K562 (cell line): Measurements from ENCODE around the gene ZNF195. TPM values are rescaled to one million over a fixed set of nuclear protein-coding genes. Genes with fewer than 3 reads are reported as not detected.
A peak's percentile ranks its signal among the peaks of the same experiment; 100 is the strongest.

Experiments used
- DIDO1 ChIP-seq: fragments of 450-650 bp; IDR thresholded peaks from 2 replicates; pipeline ENCODE4 v1.6.1; 2016; ENCODE audit warnings: low read depth, missing biosample characterization, missing genetic modification characterization
- ETV5 ChIP-seq: sonication (generic); formaldehyde crosslinking; IDR thresholded peaks from 2 replicates; pipeline ENCODE4 v1.4.0; 2020; ENCODE audit warnings: low read depth, mild to moderate bottlenecking, missing genetic modification reagents
- HDAC3 ChIP-seq: fragments of 450-650 bp; IDR thresholded peaks from 2 replicates; pipeline ENCODE4 v1.6.1; 2018; ENCODE audit warnings: borderline replicate concordance, mild to moderate bottlenecking, moderate library complexity; ENCODE audit not compliant: partially characterized antibody
- JUNB ChIP-seq: fragments of 450-650 bp; formaldehyde crosslinking; conservative IDR thresholded peaks from 2 replicates; pipeline ENCODE4 v1.4.0; 2020; ENCODE audit warnings: mild to moderate bottlenecking
- MAZ ChIP-seq, 2 experiments: fragments of 450-650 bp in 1 of 2; sonication (generic) in 1 of 2; formaldehyde crosslinking; IDR thresholded peaks in 1 of 2; conservative IDR thresholded peaks in 1 of 2; 2 replicates each; pipeline versions ENCODE4 v1.4.0 to v1.5.0; 2020; ENCODE audit warnings: mild to moderate bottlenecking in 1 of 2, missing genetic modification reagents in 1 of 2
- TEAD4 ChIP-seq, 2 experiments: sonication (generic) in 1 of 2; formaldehyde crosslinking in 1 of 2; IDR thresholded peaks; 2 replicates each; pipeline versions ENCODE4 v1.6.1 to v1.8.0; 2012 to 2022; ENCODE audit warnings: borderline replicate concordance in 1 of 2, inconsistent platforms in 1 of 2, low read length in 1 of 2, mild to moderate bottlenecking in 1 of 2, missing genetic modification reagents in 1 of 2
- XRCC3 ChIP-seq: fragments of 450-650 bp; IDR thresholded peaks from 2 replicates; pipeline ENCODE4 v1.6.1; 2017; ENCODE audit warnings: mild to moderate bottlenecking, moderate library complexity
- polyA plus RNA-seq, 8 experiments: library from polyadenylated mRNA; depleted of rRNA in 4 of 8; stranded (reverse) in 5 of 8; unstranded in 3 of 8; fragments of >200 nt; fragmentation: Nextera tagmentation in 2 of 8; fragmentation: Illumina TruSeq in 1 of 8; extraction: Ambion mirVana in 2 of 8; extraction: Trizol in 1 of 8; gene quantifications; 2 replicates each; pipeline versions ENCODE4 v1.2.1 to v1.2.3, GENCODE V29; 2011 to 2014; ENCODE audit warnings: inconsistent platforms in 1 of 8, missing spikeins in 1 of 8
- total RNA-seq, 7 experiments: library from RNA; depleted of rRNA in 6 of 7; stranded (reverse); fragments of >200 nt in 6 of 7; fragmentation: Illumina TruSeq in 2 of 7; extraction: Trizol in 2 of 7; gene quantifications; 2 replicates each; pipeline versions ENCODE4 v1.2.1 to v1.2.3, GENCODE V29; 2011 to 2021; ENCODE audit warnings: low replicate concordance in 1 of 7
- TF ChIP-seq, protein P1 (sequence below): fragments of 250-450 bp; sonication (Bioruptor Pico); IDR thresholded peaks from 2 replicates; pipeline ENCODE4 v1.5.0; 2021; ENCODE audit warnings: mild to moderate bottlenecking, moderate library complexity
- TF ChIP-seq, protein P2 (sequence below): fragments of 450-650 bp; formaldehyde crosslinking; conservative IDR thresholded peaks from 2 replicates; pipeline ENCODE4 v1.4.0; 2022; ENCODE audit warnings: mild to moderate bottlenecking, missing genetic modification characterization
- TF ChIP-seq, protein P3 (sequence below): sonication (generic); formaldehyde crosslinking; IDR thresholded peaks from 2 replicates; pipeline ENCODE4 v1.8.0; 2023; ENCODE audit warnings: mild to moderate bottlenecking, missing genetic modification reagents
- TF ChIP-seq, protein P4 (sequence below): fragments of 450-650 bp; IDR thresholded peaks from 2 replicates; pipeline ENCODE4 v1.6.1; 2018; ENCODE audit not compliant: partially characterized antibody

Gene ZNF195
- total and polyA plus RNA-seq, 9 of the 15 experiments (the other 6 are each of a cell fraction or from before 2014, with no cell fraction given): 42.1 to 75.5 (median 60.4) TPM

DNA sequence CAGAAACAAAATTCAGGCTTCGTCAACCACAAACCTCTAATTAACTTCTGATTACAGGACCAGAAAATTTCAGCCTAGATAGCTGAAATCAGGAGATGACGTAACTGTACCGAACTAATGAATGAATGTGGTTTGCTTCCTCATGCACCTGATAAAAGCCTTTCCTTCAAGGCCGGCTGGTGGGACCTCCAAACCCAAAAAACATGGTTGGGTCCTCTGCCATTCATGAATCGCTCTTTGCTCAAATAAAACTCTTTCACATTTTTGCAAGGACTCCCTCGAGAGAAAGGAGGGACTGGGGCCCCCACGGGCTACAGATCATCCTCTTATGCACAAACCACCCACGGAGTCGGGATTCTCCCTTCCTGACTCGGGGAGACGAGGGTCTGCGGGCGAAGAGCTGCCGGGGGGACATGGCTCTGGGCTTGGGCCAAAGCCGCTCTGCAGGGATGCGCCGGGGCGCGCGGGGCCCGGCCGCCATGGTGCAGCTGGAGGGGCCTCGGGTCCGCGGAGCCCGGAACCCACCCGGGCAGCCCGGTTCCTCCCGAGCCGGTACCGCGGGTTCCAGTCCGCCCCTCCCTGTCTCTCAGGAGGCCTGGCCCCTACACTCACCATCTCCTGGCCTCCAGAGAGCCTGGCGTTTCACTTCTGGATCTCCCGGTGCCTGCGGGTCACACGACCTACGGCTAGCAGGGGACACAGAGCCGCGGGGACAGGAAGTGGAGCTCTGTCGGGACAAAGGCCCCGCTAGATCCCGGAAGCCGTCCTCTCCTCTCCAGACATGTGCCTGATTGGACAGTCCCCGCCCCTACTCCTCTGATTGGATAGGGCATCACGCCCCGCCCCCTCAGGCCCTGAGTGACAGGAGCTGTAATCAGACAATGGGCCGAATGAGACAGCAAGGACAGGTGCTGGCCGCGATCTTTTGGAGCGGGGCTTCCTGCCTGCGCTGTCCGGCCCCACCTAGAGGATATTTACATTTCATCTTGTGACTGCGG, at the start of gene ZNF195 (continued):
- TF ChIP-seq TEAD4 (IDR thresholded peaks at IDR 0.05; ENCODE audit: low read length): 0 out of 2 replicates have a peak, but pooled peaks have one; percentile 30
- TF ChIP-seq TEAD4 (CRISPR knock-in tag; IDR thresholded peaks at IDR 0.05; ENCODE audit: borderline replicate concordance): no peak; the same call in 1 of the 2 replicates
- no peak for TF ChIP-seq JUNB (CRISPR knock-in tag)
- 0 out of 2 replicates have a peak, but pooled peaks have one; percentile 28 for TF ChIP-seq DIDO1 (tag)
- no peak for TF ChIP-seq XRCC3
- peak; percentile 83 for TF ChIP-seq ETV5 (CRISPR knock-in tag)
- TF ChIP-seq, protein P1, sequence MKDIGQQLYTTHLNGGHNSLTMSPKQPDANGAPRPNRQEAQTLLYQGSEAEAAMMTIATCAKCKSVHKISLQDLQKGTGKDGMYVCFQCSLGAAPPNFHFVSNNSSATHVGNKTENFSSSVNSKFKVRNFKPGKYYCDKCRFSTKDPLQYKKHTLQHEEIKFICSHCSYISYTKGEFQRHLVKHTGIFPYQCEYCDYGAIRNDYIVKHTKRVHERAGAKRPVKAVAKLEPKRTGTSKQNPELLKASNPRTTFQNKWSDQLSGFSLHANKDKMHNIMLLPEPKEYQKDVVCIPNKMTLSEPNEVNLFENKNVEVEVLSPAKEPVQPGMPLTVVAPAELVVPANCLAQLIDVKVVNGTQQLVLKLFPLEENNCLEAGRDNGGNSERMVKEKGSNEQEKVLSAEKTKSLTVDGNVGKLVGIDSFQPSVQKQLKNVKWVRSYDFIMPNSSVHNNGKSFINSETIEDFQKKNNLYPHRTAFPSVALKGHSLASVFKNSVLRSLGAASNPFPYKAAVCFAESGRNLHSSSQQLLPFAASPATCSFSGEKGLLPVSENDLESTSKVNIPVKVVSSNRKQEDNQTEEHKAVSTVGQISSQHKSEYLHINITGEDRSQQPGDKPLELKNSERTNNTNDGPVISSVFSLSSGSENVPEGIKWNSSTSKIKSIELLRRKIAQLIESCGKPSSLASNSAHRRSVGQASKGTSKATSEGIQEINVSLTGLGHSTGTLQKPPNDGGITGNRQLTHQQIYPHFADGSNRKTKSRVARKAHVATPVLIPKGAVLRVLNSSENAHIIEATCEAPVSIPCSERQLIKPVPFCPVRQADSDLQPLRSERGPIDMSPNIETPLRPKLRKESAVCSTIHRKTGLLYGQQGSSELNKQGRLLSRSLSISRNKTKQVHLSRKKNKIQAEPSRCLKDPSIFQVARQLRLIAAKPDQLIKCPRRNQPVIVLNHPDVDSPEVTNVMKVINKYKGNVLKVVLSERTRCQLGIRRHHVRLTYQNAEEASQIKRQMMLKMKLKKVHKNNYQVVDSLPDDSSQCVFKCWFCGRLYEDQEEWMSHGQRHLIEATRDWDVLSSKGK (CRISPR knock-in tag): no peak
- TF ChIP-seq, protein P2, sequence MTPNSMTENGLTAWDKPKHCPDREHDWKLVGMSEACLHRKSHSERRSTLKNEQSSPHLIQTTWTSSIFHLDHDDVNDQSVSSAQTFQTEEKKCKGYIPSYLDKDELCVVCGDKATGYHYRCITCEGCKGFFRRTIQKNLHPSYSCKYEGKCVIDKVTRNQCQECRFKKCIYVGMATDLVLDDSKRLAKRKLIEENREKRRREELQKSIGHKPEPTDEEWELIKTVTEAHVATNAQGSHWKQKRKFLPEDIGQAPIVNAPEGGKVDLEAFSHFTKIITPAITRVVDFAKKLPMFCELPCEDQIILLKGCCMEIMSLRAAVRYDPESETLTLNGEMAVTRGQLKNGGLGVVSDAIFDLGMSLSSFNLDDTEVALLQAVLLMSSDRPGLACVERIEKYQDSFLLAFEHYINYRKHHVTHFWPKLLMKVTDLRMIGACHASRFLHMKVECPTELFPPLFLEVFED: no peak
- TF ChIP-seq, protein P3, sequence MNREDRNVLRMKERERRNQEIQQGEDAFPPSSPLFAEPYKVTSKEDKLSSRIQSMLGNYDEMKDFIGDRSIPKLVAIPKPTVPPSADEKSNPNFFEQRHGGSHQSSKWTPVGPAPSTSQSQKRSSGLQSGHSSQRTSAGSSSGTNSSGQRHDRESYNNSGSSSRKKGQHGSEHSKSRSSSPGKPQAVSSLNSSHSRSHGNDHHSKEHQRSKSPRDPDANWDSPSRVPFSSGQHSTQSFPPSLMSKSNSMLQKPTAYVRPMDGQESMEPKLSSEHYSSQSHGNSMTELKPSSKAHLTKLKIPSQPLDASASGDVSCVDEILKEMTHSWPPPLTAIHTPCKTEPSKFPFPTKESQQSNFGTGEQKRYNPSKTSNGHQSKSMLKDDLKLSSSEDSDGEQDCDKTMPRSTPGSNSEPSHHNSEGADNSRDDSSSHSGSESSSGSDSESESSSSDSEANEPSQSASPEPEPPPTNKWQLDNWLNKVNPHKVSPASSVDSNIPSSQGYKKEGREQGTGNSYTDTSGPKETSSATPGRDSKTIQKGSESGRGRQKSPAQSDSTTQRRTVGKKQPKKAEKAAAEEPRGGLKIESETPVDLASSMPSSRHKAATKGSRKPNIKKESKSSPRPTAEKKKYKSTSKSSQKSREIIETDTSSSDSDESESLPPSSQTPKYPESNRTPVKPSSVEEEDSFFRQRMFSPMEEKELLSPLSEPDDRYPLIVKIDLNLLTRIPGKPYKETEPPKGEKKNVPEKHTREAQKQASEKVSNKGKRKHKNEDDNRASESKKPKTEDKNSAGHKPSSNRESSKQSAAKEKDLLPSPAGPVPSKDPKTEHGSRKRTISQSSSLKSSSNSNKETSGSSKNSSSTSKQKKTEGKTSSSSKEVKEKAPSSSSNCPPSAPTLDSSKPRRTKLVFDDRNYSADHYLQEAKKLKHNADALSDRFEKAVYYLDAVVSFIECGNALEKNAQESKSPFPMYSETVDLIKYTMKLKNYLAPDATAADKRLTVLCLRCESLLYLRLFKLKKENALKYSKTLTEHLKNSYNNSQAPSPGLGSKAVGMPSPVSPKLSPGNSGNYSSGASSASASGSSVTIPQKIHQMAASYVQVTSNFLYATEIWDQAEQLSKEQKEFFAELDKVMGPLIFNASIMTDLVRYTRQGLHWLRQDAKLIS (CRISPR knock-in tag): peak; percentile 82; the same call in 1 of the 2 replicates
- TF ChIP-seq MAZ (CRISPR knock-in tag; conservative IDR thresholded peaks at IDR 0.05 in 1 of 2, IDR thresholded peaks at IDR 0.05 in 1 of 2): peak; percentile 71 to 85
- TF ChIP-seq, protein P4, sequence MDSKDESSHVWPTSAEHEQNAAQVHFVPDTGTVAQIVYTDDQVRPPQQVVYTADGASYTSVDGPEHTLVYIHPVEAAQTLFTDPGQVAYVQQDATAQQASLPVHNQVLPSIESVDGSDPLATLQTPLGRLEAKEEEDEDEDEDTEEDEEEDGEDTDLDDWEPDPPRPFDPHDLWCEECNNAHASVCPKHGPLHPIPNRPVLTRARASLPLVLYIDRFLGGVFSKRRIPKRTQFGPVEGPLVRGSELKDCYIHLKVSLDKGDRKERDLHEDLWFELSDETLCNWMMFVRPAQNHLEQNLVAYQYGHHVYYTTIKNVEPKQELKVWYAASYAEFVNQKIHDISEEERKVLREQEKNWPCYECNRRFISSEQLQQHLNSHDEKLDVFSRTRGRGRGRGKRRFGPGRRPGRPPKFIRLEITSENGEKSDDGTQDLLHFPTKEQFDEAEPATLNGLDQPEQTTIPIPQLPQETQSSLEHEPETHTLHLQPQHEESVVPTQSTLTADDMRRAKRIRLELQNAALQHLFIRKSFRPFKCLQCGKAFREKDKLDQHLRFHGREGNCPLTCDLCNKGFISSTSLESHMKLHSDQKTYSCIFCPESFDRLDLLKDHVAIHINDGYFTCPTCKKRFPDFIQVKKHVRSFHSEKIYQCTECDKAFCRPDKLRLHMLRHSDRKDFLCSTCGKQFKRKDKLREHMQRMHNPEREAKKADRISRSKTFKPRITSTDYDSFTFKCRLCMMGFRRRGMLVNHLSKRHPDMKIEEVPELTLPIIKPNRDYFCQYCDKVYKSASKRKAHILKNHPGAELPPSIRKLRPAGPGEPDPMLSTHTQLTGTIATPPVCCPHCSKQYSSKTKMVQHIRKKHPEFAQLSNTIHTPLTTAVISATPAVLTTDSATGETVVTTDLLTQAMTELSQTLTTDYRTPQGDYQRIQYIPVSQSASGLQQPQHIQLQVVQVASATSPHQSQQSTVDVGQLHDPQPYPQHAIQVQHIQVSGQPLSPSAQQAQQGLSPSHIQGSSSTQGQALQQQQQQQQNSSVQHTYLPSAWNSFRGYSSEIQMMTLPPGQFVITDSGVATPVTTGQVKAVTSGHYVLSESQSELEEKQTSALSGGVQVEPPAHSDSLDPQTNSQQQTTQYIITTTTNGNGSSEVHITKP: no peak
- no peak for TF ChIP-seq HDAC3
